Ecto neural progenitor cell (in vitro differentiated cells): ENCODE data around the gene UGT1A3.

Experiments used
- DNase-seq: peaks from one replicate; pipeline ENCODE4 v3.0.0-alpha.2; 2018; ENCODE audit warnings: low spot score

The UGT1A3 gene

DNA sequence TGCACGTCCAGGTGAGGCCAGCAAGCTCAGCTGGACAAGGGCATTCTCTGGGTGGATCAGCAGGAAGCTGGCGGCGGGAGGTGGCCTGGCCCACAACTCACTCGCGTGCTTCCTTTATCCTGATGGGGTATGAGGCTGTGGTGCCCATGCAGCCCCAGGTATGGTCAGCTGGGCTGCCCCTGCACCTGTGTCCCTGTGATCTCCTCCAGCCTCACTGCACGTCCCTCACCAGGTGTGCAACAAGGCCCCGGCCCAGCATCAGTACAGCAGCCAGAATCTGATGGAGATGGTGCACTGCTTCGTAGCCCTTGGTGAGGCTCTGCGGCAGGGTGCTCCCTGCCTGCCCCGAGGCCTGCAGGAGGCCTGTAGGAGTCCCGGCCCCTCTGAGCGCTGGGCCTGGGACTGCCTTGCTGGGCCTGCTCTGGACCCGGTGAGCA lies 66.9 kb downstream of the UGT1A3 start:
- peak; percentile 39 for DNase-seq

DNA sequence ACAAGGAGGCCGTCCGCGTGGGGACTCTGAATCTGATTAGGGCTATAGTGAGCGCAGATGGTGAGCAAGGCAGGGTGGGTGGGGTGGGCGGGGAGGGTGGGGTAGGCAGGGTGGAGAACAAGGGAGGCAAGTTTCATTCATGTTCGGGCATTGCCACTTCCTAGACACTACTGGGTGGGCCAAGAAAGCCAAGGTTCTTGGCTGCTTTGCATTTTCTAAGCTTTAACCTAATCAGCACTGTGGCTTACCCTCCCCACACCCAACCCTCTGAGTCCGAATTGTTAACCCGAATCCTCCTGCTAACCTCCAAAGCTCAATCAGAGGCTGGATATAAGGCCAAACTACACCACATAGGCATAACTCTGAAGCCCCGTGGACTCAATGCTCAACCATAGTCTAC lies 67.4 kb downstream of the UGT1A3 start:
- DNase-seq = peak; percentile 27

DNA sequence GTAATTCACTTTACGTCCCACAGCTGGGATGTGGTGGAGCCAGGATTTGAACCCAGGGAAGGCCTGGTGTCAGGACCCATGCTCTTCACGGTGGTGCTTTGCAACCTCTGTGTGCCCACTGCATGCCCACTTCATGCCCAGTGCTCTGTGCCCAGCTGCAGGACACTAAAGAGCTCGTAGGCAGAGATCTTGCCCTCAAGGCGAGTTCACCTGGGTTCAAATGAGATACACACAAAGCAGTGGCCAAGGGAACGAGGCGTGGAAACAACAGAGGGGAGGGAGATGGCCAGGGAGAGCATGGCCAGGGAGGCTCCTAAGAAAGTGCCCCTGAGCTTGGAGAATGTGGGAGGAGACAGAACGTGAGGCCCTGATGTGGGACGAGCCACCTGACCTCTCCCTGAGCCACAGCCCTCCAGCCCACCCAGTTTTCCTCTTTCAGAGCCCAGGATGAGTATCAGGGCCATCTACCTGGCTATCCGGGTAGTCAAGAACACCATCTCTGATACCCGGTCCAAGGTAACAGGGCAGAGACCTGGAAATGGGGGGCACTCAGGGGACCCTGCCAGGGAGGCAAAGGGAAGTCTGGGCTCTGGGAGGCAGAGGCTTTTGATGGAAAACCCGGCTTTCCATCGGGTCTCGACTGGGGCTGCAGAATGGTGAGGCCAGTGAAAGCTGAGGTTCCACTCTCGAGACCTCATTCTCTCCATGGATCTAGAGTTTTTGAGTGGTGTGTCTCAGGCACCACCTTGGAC lies 69.7 kb downstream of the UGT1A3 start:
- DNase-seq = peak; percentile 22

DNA sequence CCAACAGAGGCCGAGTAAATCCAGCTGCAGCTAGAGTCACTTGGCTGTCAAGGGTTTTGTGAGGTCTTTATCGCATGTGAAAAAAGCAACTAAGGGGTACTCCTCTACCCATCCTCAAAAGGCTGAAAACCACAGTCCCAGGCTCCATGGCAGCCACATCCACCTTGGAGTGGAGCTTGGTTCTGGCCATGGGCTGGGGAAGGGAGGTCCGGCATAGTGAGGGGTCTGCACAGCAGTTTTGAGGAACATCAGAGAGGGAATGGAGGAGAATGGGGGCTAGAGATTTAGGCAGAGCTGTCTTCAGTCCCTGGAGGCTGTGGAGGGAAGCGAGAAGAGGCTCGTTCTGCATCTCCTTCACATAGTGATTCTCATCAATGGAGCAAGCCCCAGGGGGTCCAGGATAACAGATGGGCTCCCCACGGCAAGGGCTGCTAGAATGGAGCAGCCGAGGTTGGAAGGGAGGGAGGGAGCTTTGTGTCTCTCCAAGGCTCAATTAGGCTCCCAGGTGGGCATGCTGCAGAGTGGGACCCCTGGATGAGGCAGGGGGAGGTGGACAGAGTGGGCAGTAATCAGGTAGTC lies 70.3 kb downstream of the UGT1A3 start:
- peak; percentile 22 for DNase-seq

DNA sequence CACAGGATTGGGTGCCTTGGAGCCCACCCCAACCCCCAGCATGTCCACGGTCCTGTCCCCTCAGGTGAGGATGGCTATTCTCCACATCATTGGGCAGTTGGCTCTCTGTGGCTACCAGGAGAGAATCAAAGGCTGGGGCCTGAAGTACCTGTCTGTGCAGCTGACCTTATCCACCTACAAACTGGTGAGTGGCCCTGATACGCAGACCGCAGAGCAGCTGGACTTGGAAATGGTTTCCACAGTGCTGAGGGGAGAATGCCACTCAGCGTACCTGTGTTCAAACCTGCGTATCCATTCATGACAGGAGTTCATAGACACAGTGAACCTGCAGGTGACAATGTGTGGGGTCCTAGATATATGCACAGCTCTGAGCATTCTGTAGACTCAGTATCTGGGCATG lies 70.9 kb downstream of the UGT1A3 start:
- peak; percentile 20 for DNase-seq

DNA sequence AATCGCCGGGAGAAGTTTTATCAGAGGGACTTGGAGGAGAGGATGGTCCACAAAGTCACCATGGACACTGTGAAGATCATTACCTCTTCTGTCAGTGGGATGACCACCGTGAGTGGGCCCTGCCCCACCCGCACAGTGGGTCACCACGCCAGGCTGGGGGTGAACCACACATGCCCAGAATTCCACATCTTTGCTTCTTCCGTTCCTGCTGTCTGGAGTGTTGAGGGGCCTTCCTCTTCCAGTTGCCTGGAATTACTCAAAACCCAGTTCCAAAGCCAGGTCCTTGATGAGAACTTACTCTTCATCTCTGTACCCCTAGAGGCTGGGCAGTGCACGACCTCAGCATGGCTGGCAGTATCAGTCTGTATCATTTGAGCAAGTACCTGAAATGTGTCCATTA lies 71.4 kb downstream of the UGT1A3 start:
- DNase-seq = peak; percentile 14

DNA sequence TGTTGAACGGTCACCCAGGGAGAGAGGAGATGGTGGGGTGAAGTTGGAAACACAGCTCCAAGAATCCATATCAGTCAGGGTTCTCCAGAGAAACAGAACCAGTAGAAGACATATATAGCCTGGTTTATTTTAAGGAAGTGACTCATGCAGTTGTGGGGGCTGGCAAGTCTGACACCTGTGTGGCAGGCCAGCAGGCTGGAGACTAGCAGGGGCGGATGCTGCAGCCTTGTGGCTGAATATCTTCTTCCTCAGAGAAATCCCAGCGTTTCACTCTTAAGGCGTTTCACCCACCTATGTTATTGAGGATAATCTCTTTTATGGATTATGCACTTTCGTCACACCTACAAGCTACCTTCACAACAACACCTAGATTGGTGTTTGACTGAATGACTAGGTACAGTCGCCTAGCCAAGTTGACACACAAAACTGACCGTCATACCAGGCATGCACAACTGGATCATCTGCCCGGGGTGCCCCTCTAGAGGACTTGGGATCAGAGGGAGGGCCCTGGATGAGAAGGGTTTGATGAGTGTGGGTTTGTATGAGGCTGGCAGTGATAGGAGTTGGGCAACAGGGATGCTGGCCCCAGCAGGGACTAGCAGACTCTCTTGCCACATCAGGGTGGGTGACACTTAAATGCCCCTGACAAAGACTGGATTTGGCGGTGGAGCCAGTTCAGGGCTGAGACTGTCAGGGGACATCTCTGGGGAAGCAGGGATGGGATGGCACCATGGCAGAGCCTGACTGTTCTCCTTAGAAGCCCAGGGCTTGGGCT lies 72.7 kb downstream of the UGT1A3 start:
- DNase-seq = no peak

DNA sequence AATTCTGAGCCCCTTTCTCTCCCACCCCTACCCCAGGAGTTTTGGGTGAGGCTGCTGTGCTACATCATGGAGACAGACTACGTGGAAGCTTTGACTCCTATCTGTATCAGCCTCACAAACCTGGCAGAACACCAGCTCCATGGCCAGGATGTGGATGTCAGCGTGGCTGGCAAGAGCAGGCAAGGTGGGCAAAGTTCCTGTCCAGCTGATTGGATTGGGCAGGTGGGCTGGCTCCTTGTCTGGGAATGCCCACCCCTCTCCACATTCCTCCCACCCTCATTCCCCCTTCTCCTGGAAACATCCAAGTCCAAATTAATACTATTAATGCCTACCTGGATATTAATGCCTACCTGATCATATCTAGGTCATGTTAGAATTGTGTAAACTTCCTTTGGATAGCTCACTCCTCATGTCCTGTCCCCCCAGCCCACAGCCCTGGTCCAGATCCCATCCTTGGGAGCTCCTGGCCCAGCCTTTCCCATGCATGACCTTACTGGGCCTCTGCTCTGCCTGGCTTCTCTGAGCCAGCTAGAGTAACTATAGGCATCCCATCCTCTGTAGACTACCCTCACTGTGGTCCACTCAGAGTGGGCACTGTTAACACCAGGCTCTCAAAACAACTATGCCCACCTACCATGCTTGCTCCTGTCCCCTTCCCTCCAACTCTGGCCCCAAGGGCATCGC lies 73.4 kb downstream of the UGT1A3 start:
- DNase-seq = no peak

DNA sequence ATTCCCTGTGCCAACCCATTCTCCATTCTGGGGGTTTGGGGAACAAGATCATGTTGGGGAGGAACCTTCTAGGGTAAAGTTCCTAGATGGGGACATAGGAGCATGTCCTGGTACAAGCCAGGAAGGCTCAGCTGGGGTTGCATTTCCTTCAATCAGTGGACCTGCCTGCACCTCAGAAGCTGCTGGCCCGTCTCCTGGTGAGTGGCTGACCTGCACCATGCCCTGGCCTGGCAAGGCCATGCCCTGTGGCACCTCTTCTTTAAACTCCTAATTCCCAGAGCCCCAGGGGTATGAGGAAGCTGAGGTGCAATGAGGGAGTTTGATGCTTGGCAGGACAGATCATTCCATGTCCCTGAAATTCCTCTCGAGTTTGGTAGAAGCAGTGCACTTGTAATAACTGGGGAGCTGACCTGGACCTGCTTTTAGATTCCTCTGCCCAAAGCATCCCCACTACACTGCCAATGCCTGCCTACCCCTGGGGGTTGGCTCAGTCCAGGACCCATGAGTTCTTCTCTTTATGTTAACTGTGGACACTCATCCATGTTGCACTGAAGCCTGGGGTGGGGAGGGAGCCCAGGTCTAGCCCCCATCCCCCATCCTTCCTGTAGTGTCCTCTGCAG lies 74.6 kb downstream of the UGT1A3 start:
- DNase-seq = no peak

DNA sequence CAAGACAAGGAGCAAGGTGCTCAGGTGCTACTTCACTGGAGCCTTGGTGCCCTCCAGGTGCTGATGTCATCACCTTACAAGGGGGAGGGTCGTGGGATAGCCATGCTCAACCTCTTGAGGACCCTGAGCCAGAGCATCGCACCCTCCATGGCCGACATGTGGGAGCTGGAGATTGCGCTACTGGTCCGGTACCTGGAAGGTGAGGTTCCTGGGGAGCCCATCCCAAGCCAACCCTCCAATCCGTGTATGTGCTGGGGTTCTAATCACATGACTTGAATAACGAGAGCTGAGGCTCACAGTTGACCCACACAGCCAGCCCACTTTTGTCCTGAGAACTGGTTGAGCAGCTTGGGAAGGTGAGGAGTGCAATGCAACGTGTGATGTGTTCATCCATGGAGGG lies 75.2 kb downstream of the UGT1A3 start:
- DNase-seq = no peak

DNA sequence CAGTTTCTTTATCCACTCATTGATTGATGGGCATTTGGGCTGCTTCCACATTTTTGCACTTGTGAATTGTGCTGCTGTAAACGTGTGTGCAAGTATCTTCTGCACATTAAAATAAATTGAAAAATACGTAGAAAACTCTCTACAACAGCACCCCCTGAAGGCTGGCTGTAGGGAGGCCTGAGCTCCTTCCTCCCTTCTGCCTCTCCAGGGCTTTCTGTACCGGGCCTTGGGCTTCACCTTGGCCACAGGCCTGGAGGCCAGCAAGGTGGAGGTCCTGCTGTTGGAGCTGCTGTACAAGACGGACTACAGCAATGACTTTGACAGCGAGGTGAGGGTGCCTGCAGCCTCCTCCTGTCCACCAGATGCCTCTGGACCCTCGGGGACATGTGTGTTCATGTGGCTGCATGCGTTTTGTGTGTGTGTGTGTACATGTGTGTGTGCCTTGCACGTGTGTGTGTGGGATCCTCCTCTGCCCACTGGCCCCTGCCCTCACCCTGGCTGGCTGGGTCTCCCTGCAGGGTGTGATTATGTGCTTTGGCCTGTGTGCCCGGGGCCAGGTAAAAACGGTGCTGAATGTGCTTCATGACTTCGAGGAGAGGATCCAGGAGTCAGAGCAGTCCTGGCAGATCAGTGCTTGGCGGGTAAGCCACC lies 78.5 kb downstream of the UGT1A3 start:
- peak; percentile 31 for DNase-seq

DNA sequence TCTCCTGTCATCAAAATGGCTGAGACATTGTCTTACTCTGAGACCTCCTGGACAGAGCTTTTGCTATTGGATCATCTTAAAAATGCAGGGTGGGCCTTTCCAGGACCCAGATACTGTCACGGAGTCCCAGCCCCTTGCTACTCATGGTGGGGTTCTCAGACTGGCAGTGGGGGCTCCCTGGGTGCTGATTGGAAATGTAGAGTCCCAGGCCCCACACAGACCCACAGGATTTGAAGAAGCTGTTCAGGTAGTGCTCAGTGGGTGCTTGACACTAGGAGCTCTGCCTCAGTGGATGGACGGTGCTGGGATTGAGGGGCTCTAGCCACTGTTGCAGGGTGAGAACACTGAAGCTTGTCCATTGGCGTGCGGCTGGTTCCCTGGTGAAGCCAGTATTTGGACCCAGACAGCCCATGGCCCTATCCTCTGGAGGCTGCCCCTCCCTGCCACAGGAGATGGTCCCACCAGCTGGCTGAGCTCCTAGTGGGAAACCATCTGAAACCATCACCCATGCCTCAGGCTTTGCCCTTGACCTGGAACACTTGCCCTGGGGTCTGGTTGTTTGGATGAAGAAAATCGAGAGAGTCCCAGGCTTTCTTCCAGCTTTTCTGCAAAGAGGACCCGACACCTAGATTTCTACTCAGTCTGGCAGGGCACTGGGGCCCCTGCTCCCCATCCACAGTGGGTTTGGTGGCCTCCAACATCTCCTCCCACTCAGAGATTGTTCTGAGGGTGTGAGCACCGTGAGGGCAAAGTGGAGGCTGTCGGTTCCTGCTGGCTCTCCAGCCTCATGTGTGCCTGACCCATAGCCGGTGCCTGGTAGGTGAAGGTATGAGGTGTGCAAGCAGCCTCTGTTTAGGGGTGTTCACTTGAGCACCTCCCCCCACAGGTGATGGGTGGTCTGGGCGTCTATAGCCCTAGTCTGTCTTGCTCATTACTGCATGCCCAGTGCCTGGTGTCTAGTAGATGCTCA lies 79.4 kb downstream of the UGT1A3 start:
- DNase-seq = peak; percentile 29

DNA sequence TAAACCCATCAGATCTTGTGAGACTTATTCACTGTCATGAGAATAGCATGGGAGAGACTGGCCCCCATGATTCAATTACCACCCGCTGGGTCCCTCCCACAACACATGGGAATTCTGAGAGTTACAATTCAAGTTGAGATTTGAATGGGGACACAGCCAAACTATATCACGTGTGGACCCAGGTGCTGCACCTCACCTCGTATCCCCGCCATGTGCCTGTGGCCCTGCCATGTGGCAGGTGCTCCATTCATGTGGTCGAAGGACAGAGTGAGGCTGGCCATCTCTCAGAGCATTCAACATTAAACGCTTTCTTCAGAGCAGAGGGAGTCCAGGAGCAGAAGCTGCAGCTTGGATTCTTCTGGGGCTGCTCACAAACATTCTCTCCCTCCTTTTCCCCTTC lies 81.5 kb downstream of the UGT1A3 start:
- peak; percentile 20 for DNase-seq

DNA sequence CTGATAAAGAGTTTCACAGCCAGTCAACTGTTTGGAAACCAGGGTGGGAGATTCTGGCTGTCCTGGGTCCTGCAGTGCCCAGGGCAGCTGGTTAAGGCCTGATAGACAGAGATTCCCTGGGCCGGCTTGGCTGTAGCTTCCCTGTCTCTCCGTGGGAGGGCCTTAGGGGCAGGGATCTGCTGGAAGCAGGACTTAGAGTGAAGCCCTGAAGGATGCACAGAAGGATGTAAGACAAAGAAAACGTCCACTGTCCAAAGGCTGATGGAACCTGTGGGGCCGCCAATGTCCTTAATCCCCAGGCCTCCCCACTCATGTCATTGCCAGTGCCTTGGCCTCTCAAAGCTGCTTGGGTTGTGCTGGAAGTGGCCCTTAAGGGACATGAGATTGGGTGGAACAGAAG lies 82.2 kb downstream of the UGT1A3 start:
- DNase-seq = peak; percentile 33

DNA sequence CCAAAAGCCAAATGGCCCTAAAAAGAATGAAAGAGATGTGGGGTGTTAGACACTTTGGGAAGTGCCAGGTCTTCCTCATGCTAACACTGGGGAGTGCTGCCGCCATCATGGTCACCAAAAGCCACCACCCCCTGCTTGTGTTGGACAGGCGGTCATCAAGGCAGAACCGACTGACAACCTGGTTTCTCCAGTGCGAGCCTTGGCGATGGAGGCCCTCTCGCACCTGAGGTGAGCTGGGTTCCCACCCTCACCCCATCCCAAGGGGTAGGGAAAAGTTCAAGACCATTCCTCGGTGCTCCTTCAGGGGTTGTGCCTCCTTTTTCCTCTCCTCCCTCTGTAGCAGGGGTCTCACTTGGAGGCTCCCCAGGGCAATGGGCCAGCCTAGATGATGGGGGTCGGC lies 82.9 kb downstream of the UGT1A3 start:
- DNase-seq = peak; percentile 20

DNA sequence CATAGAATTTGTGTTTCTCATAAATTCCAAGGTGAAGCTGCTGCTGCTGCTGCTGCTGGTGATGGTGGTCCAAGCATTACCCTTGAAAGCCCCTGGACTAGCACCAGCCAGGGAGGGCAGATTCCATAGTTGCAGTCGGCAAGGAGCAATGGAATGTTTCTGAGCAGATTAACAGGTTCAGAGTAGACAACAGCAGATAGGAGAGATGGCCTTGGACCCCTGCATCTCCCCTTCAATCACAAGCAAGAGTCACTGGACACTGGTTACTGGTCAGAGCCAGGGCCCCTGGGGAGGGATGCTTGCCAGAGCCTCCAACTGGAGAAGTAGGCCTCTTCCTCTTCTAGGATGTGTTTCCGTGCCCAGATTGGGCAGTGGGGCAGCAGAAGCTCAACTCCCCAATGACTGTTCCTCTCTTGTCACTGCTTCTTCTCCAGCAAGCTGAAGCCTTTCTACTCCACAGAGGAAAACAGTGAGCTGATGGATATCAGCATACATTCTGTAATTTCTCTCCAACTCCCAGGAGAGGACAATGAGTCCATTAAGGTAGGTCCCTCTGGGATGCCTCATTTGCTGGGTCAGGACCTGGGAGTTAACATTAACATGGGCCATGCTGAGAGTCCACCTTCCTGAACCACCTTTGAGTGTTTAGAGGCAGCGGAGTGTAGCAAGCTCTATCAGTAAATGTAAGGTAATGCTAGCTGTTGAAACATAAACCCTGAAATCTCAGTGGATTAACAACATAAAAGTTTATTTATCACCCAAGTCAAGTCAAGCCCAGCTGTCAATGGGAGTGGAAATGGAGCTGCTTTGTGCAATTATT lies 84.6 kb downstream of the UGT1A3 start:
- no peak for DNase-seq

DNA sequence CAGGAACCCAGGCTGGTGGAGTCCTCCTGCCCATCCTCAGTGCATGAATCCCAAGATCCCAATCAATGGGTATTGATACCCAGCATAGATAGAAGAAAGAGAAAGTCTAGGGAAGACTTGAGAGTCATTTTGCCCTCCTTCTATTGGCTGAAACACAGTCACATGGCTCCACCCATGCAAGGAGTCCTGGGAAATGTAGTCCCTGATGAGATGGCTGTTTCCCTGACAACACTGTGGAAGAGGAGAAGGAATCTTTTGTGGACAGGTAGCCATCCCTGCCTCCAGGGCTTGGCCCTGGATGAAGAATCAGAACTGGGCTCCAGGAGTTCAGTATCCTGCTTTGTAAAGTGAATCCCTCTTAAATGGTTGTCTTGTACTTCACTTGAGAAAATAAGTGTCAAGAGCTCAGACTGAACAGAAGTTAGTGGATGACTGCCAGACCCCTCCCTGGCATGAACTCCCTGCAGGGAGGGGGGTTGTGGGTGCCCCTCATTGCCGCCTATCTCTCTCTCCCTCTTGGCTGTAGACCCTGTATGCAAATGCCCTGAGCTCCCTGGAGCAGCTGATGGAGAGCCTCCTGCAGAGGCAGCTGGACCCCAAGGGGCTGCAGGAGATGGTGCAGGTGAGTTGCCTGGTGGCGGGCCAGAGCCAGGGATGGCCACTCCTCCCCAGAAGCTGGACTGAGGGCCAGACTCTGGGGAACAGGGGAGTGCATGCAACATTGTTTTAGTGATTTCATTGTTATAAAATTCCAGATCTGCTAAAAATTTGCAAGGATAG lies 85.4 kb downstream of the UGT1A3 start:
- no peak for DNase-seq

DNA sequence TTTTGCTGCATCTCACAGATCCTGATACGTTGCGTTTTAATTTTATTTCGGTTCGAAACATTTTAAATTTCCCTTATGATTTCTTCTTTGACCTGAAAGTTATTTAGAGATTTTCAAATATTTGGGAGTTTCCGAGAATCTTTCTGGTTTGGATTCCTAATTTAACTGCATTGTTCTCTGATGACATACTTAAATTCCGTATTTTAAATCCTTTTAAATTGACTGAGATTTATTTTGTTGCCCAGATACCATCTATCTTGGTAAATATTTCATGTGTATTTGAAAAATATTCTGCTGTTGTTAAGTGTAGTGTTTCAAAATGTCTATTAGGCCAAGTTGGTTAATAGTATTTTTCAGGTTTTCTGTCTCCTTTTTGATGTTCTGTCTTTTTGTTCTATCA lies 87.0 kb downstream of the UGT1A3 start:
- no peak for DNase-seq

DNA sequence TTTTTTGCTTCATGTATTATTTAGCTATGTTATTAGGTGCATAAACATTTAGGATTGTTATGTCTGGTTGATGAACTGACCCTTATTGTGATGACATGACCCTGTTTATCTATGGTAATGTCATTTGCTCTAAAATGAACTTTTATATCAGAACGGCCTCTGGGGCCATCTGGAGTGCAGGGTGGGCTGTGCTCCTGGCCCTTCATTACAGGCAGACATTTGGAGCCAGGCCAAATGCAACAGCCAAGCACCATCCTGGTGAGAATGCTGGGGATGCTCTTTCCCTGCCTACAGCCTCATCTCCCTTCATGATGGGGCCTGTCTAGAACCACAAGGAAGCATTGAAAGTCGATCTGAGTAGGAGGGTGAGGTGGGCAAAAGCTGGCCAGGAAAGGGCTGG lies 87.5 kb downstream of the UGT1A3 start:
- DNase-seq = no peak
